ENCODE results near the gene DLG2.

Gene DLG2

GRCh38 chr11:84564180-84564866 lies 1062.8 kb downstream of the DLG2 start:
- POLR2A ChIA-PET = no interaction called here
- TF ChIP-seq CTCF (IDR thresholded peaks at IDR 0.05; ENCODE audit: insufficient read depth, low read length, missing control alignments) = peak; percentile 61
- CTCF ChIA-PET = interaction anchor here (0.6 to 5.0 kb wide), 18 partner anchors 8 to 1026 kb away, joined by 3 to 75 read pairs (median 4); no protein-coding TSS in a partner anchor
- no peak overlapping the region for H3K4me3 ChIP-seq (ENCODE audit: low read depth, low read length)
- no peak for DNase-seq (ENCODE audit: low read depth, low spot score)

GRCh38 chr11:84563356-84563755 lies 1063.8 kb downstream of the DLG2 start:
- no peak for TF ChIP-seq CTCF (IDR thresholded peaks at IDR 0.05; ENCODE audit: insufficient read depth, low read length, missing control alignments)
- H3K4me3 ChIP-seq (ENCODE audit: low read depth, low read length) = no peak overlapping the region
- DNase-seq (ENCODE audit: low read depth, low spot score) = no peak
- ChIA-PET CTCF (interaction anchor here (0.9 to 5.0 kb wide), 12 partner anchors 7 to 1027 kb away, joined by 3 to 75 read pairs (median 6); no protein-coding TSS in a partner anchor), POLR2A (no interaction called here)

GRCh38 chr11:84560206-84560605 lies 1066.9 kb downstream of the DLG2 start:
- POLR2A ChIA-PET = no interaction called here
- CTCF ChIA-PET = interaction anchor here (0.7 to 4.1 kb wide), 5 partner anchors 13 to 1031 kb away, joined by 3 to 35 read pairs (median 4); no protein-coding TSS in a partner anchor
- TF ChIP-seq CTCF (IDR thresholded peaks at IDR 0.05; ENCODE audit: insufficient read depth, low read length, missing control alignments) = no peak
- H3K4me3 ChIP-seq (ENCODE audit: low read depth, low read length) = no peak overlapping the region
- no peak for DNase-seq (ENCODE audit: low read depth, low spot score)

- peak; percentile 71 for TF ChIP-seq CTCF (IDR thresholded peaks at IDR 0.05; ENCODE audit: insufficient read depth, low read length, missing control alignments)
- POLR2A ChIA-PET = no interaction called here
- CTCF ChIA-PET = interaction anchor here (0.9 to 6.5 kb wide), 10 partner anchors 7 to 1032 kb away, joined by 3 to 43 read pairs (median 5); no protein-coding TSS in a partner anchor
- H3K4me3 ChIP-seq (ENCODE audit: low read depth, low read length) = no peak overlapping the region
- DNase-seq (ENCODE audit: low read depth, low spot score) = peak; percentile 28
Measured at GRCh38 chr11:84558085-84558905, 1068.8 kb downstream of the DLG2 start.

- POLR2A ChIA-PET = no interaction called here
- no peak for DNase-seq (ENCODE audit: low read depth, low spot score)
- H3K4me3 ChIP-seq (ENCODE audit: low read depth, low read length) = no peak overlapping the region
- TF ChIP-seq CTCF (IDR thresholded peaks at IDR 0.05; ENCODE audit: insufficient read depth, low read length, missing control alignments) = no peak
- CTCF ChIA-PET = interaction anchor here (1.0 to 6.5 kb wide), 2 partner anchors 13 to 716 kb away, joined by 3 to 43 read pairs; no protein-coding TSS in a partner anchor
Measured at GRCh38 chr11:84552791-84553190, 1074.4 kb downstream of the DLG2 start.

GRCh38 chr11:84549217-84549616 lies 1077.9 kb downstream of the DLG2 start:
- no peak for DNase-seq (ENCODE audit: low read depth, low spot score)
- CTCF ChIA-PET = interaction anchor here (0.9 to 1.3 kb wide), 2 partner anchors 10 to 15 kb away, joined by 4 to 6 read pairs; no protein-coding TSS in a partner anchor
- H3K4me3 ChIP-seq (ENCODE audit: low read depth, low read length) = no peak overlapping the region
- no peak for TF ChIP-seq CTCF (IDR thresholded peaks at IDR 0.05; ENCODE audit: insufficient read depth, low read length, missing control alignments)
- POLR2A ChIA-PET = no interaction called here
